ENCODE data around the gene SLC7A6OS.

The SLC7A6OS gene

DNA sequence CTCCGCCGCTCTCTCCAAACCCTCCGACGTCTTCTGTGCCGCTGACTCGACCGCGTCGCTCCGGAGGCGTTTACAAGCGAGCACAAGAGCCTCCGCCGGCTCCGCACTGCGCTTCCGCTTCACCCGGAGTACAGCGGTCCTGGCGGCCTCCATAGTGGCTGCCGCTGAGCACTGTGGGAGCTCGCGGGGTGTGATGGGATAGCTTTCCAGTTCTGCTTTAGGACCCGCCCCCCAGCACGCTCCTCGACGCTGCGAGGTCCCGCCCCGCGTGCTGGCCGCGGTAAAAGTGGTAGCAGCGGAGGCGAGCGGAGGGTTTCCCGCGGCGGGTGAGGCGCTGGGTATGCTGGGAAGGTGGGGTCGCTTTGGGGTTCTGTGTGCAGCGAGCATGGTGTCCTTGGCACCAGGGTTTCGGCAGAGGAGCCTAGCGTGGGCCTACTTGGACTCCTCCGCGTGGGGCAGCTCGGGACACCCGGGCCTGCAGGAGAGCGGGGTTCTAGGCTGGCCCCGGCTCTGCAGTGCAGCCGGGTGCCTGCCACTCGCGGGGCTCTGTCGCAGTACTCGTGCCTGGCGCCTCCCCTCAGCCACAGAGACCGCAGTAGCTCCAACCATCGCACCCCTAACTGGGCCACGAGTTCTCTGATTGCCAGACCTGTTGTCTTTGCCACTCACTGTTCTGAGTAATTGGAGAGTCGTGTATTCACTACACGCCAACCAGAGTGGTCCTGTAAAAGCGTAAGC, at the start of gene SLC7A6OS, which contains the start of gene PRMT7:
Gene SLC7A6OS, minus strand, starts transcription at position 173 of the 738 bp plus-strand sequence. Its CDS starts 20 bp downstream, at position 153.
Gene PRMT7, plus strand, starts transcription at position 246 of the 738 bp plus-strand sequence. CDS start 4,961 bp downstream, outside the sequence.
- peak; percentile 92 for DNase-seq (ENCODE audit: low read depth)

DNA sequence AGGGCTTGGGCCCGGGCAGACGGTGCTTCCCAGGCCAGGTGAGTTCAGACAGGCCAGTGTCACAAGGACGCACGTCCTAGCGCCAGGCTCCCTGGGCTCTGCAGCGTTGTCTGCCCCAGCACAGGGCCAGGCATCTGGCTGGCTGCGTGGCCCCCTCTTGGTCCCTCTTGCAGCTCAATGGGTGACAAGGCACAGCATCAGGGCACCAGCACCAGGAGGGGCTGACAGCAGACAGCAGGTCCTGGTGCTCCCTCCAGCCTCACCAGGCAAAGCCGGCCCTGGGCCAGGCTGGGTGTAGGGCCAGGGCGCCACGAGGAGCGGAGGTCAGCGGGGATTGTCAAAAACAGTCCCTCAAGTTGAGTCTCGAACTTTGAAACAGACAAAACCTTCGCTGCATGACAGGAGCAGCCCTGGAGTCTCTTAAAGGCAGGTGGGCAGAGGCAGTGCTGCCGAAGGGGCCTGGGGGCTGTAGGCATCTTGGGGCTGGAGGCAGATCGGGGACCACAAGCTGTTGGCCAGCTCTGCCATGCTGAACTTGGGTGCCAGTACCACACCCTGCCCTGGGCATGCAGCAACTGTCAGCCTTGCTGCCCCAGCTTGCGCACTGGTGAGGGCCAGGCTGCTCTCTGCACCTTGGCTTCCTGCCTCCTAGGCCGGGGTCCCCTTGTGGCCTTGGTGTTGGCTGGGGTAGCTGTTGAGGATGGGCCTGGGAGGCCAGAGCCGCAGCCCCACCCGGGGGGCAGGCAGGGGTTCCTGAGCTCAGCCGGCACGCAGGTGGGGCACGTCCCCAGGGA, 48.8 kb upstream of the SLC7A6OS start:
- no peak for DNase-seq (ENCODE audit: low read depth)

DNA sequence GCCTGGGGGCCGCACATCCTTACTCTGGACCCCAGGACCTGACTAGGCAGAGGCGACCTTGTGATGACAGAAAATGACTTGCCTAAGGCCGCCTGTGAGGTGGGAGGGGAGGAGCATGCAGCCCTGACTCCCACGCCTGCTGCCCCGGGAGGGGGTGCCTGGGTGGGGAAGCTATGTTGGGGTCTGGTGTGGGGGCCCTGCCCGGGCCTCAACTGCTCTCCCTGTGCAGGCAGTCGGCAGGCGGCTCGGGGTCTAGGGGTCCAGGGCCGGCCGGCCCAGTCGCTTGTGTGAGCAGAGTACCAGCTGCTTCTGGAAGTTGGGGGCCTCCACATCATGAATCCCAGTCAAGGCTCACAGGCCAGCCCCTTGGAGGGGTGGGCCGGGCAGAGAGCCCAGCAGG, 48.2 kb upstream of the SLC7A6OS start:
- no peak for DNase-seq (ENCODE audit: low read depth)

DNA sequence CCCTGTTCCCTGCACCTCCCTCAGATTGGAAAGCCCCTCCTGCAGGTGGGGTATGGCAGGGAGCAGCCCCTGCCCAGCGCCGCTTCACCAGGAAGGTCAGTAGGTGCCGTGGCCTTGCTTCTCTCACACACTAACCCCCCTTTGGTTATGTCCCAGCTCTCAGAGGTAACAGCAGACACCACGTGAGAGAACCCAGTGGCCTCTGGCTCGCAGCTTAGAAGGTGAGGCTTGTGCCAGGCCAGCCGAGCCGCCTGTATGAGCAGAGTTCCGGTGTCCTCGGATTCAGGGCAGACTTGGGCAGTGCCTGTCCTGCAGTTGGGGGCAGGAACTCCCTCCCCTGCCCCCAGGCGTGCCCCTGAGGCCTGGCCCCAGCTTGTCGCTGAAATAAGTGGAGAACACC, 47.2 kb upstream of the SLC7A6OS start:
- no peak for DNase-seq (ENCODE audit: low read depth)

DNA sequence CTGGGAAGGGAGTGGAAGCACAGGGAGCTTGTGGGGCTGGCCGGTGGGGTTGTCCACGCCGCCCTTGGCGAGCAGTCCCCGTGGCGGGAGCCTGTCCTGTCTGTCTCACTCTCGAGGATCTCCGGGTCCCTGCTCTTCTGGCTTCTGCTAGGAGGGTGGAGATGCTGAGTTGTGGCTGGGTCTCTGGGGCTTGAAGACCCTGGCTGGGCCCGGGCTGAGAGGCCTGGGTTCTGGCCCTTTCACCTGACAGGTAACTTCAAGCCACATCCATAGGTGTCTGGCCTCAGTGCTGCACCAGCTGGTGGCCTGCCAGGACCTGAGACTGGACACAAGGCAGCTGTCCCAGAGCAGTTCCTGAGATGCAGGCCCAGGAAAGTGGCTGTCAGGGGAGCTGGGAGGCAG, 46.8 kb upstream of the SLC7A6OS start:
- DNase-seq (ENCODE audit: low read depth), result no peak

DNA sequence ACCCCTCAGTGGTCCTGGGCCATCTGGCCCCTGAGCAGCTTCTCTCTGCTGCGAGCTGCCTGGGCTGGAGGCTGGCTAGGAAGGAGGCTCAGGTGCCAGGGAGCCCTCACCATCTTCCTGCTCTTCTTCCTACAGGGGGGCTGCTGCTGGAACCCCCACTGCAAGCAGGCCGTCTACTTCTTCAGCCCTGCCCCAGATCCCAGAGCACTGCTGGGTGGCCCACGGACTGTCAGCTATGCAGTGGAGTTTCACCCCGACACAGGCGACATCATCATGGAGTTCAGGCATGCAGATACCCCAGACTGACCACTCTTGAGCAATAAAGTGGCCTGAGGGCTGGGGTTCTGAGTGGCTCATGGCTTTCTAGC, 46.2 kb upstream of the SLC7A6OS start:
- no peak for DNase-seq (ENCODE audit: low read depth)

DNA sequence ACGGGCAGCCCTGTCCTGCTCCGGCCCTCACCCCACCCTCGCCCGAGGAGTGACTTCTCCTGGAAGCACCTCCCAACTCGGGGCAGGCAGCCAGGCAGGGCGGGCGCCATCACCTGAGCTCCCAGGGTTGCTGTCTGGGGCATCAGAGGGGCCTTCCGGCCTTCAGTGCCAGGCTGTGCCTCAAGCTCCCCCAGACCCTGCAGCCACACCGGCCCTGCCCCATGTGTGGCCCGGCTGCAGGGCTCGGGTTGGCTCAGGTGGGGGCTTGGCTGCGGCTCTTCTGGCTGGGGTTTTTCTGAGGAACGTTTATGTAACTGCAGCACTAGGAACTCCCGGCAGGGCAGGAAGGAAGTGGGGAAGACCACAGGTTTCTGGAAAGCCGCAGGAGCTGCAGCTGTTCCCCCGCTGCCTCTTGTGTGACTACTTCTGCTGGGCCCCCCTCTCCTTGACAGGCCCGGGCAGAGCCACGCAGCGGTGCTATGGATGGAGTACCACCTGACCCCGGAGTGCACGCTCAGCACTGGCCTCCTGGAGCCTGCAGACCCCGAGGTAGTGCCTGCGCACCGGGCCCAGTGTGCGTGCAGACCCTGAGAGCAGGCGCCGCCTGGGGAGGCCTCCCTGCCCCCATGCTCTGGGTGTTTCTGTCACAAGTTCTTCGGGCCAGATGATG, 45.6 kb upstream of the SLC7A6OS start:
- DNase-seq (ENCODE audit: low read depth), result peak; percentile 59

DNA sequence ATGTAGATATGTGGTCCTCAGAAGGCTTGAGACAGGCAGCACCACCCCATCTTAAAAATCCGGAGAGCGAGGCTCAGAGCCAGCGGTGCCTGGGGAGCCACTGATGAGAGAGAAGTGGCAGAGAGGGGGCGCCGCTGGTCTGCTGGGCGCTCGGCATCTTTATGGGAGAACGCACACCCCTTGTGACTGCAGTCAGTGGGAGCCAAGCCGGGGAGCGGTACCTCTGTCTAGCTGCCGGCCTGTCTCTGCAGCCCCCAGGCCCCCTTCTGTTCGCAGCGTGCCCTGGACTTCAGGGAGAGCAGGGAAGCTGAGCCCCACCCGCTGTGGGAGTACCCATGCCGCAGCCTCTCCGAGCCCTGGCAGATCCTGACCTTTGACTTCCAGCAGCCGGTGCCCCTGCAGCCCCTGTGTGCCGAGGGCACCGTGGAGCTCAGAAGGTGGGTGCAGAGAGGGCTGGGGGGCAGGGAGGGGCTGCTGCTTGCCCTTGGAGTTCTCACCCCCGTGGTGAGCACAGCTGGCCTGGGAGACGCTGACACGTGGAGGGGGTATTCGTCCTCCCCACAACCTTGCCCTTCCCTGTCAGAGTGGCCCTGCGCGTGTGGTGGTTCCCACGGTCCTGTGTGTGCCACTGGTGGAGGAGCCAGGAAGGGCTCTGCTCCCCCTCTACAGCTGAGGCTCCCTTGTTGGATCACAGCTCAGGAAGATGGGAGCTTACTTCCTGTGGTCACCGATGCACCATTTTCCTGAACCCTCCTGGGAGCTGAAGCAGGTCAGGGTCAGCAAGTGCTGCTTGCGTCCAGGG, 44.9 kb upstream of the SLC7A6OS start:
- DNase-seq (ENCODE audit: low read depth), result no peak

DNA sequence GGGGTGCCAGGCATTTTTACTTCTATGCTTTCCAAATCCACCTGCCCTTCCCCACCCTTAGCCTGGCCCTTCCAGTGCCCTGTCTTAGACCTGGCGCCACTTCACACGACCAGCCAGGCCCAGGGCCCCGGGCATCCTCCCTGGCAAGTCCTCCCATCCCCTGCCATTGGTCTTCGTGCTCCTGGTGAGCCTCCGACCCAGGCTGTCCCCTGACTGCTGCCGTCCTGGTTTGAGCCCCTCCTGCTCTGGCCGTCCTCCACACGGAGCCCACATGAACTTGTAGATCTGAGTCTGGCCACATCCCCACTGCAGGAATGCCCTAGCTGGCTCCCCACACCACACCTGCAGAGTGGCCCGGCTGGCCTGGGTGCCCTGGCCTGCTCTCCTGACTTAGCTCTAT, 44.1 kb upstream of the SLC7A6OS start:
- DNase-seq (ENCODE audit: low read depth), result no peak

DNA sequence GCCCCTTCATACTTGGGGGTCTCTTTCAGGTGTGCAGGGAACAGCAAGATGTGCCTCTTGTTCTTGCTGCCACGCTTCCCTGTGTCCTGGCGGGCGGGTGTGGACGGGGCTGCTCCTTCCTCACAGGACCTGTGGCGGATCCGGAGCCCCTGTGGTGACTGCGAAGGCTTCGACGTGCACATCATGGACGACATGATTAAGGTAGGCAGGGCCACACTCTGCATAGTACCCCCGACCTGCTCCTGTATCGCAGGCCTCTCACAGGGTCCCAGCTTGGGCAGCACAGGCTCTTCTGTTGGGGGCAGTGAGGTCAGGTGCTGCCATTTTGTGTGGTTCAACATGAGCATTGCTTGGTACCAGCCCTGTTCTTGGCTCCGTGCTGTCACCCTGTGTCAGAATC, 42.6 kb upstream of the SLC7A6OS start:
- no peak for DNase-seq (ENCODE audit: low read depth)

DNA sequence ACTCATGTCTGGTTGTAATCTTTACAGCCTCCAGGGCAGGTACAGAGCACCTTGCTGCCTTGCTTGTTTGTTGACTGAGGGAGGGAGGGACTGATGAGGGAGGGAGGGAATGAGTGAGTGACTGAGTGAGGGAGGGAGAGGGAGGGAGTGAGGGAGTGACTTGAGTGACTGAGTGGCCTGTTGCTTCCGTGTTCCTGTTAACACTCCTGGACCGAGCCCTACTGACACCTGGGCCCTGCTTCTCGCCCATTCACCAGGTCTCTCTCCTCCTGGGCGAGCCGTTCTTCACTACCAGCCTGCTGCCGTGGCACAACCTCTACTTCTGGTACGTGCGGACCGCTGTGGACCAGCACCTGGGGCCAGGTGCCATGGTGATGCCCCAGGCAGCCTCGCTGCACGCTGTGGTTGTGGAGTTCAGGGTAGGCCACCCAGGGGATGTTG, 41.3 kb upstream of the SLC7A6OS start:
- no peak for DNase-seq (ENCODE audit: low read depth)

DNA sequence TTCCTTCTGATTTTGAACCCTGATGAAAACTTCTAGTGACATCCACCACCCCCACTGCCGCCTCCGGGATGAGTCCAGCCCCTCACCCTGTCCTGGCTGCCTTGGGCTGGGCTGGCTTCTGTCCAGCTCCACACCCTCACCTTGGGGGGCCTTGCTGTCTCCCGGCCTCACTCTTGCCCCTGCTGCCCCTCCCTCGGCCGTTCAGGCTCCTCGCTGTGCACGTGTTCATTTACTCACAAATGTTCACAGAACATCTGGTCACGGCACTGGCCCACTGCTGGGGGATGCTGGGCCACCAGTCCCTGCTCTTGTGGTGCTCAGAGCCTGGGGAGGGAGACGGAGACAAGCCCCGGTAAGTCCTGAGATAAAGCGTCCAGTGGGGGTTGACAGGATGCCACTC, 40.7 kb upstream of the SLC7A6OS start:
- DNase-seq (ENCODE audit: low read depth), result no peak

DNA sequence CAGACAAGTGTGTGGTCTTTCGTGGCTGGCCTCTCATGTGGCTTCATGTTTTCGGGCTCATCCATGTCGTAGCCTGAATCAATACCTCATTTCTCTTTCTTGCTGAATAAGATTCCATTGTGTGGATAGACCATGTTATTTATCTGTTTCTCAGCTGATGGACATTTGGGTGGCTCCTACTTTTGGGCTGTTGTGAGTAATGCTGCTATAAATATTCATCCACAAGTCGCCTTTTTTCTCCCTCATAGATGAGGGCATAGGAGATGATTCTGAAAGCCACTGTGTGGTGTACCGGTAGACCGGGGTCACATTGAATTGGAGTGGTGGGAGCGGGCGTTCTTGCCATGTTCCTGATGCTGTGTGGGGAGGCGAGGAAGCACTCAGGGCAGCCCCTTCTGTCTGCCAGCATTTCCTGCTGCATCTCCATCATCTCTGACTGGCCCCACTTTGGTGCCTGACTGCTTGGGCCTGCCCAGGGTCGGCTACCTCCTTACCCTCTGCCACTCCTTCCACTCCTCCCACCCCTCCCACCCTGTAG, 40.1 kb upstream of the SLC7A6OS start:
- no peak for DNase-seq (ENCODE audit: low read depth)

DNA sequence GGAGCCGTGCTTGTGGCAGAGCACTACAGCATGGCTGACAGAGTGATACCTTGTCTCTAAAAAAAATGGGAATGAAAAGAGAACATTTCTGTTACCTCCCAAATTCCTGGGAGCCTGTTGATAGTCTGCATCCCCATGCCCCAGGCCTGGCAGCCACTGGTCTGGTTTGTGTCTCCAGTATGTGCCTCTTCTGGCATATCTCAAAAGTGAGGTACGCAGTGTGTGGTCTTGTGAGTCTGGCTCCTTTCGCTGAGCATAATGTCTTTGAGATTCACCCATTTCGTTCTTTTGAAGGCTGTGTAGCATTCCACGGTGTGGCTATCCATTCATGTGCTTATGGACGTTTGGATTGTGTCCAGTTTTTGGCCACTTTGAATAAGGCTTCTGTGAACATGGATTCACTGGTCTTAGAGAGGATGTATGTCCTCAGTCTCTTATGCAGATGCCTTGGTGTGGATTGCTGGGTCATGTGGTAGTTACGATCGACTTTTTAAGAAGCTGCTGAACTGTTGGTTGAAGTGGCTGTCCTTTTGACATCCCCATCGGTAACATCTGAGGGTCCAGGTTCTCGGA, 39.2 kb upstream of the SLC7A6OS start:
- DNase-seq (ENCODE audit: low read depth), result no peak

DNA sequence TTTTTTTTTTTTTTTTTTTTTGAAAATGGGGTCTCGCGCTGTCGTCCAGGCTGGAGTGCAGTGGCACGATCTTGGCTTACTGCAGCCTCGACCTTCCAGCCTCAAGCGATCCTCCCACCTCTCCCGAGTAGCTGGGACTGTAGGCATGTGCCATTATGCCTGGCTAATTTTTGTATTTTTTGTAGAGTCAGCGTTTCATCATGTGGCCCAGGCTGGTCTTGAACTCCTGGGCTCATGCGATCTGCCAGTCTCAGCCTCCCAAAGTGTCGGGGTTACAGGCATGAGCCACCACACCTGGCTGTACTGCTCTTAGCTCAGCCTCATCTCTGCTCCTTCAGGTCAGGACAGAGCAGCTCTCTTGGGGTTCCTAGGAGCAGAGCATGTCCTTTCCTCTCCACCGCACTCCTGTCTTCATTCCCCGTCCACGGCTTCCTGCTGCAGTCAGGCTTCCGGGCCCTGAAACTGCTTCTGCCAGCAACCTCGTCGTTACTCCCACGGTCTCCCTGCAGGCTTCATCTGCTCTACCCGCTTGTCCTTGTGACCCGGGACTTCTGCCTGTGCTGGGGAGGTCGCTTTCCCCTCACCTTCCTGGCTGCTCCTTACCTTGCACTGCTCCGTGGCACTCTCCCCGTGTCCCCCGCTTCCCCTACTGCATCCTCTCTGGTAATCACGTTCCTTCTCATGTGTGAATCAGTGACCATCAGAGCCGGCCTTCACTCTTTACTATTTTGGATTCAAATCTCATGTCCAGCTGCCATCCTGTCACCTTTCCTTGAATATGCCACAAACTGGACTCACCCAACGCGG, 38.1 kb upstream of the SLC7A6OS start:
- no peak for DNase-seq (ENCODE audit: low read depth)

DNA sequence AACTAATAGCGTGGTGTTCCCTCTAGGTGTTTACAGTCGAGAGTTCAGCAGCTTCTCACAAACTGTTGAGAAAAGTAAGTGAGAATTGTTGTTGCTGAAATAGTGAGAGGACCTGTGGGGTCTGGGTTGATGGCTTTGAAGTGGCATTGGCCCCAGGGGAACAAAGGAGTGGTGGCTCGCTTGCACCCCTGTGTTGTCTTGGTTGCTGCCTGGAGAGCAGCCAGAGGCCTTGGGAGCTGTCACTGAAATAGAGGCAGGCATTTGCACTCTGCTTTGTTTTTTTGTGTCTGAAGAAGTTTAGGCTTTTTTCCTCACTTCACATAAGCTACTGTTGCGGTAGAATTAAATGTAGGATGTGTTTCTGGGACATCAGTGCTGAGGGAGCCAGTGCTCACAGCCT, 36.9 kb upstream of the SLC7A6OS start:
- no peak for DNase-seq (ENCODE audit: low read depth)

DNA sequence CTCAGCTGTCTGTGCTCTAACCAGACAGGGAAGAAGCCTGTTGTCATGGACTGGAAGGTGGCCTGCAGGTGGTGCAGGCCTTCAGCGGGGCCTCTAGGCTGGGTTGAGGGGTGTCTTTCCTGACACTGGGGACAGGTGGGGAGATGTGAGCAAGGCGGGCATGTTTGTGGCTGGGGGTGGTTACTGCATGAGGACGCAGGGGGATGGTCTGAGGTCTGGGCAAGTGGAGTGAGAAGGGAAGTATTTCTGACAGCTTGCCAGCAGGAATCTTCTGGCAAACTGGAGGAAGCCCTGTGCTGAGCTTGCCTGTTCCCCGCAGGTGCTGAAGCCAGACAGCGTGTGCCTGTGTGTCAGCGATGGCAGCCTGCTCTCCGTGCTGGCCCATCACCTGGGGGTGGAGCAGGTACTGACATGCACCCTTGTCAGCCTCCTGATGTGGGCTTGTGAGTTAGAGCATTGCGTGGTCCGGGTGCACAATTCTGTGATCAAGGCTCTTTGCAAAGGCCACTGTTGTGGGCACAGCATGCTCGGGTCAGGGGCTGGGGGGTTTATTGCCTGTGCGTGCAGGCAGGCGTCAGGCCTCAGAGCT, 36.2 kb upstream of the SLC7A6OS start:
- DNase-seq (ENCODE audit: low read depth), result no peak

DNA sequence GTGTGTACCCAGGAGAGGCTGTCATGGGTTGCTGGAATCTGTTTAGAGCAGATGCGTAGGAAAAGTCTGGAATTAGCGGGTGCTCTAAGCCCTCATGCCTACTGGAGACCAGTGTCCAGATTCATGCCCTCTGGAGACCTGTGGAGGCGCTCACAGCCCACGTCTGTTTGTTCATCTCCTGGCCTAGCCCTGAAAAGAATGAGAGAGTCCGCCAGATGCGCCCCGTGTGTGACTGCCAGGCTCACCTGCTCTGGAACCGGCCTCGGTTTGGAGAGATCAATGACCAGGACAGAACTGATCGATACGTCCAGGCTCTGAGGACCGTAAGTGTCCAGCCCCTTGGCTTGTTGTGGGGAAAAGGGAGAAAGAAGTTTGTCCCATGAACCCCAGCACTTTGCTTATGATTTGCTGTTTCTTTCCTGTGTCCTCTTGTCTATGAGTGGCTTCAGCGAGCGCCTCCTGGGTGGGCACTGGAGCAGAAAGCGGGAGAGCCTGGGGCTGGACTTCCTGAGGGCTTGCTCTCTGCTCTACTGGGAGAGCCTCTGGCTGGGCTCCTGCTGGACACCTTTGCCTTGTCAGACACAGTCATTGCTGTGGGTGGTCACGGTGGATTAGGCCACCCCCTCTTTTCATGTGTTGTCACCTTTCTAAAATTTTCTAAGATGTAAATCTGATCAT, 35.4 kb upstream of the SLC7A6OS start:
- DNase-seq (ENCODE audit: low read depth), result no peak

DNA sequence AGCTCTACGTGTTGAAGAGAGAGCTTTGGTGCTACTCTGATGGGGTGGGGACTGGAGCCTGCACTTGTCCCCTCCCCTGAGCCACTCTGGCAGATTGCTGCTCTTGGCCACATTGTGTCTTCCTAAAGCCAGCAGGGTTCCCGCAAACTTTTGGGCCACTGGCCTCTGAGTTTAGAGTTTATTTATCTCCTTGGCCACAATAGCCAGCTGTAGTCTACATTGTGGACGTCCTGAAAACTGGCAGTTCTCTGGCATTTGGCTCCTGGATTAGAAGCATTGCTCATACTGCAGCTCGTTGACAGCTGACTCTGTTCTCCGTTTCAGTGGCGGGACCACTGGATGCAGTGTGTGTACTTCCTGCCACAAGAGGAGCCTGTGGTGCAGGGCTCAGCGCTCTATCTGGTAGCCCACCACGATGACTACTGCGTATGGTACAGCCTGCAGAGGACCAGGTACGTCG, 34.6 kb upstream of the SLC7A6OS start:
- no peak for DNase-seq (ENCODE audit: low read depth)

Data from activated T-cell treated with anti-CD3 and anti-CD28 coated beads for 48 hours (primary cell).